Peyer's patch (tissue), 4 donors: ENCODE data around the gene B4GALNT1.

Experiments
- CTCF ChIP-seq, 6 experiments: fragments of 450-650 bp in 4 of 6; fragments of 200-600 bp in 2 of 6; sonication (generic) in 1 of 6; IDR thresholded peaks; one replicate each; pipeline ENCODE4 v1.5.1; 2017 to 2019; ENCODE audit warnings: antibody characterized with exemption in 6 of 6, mild to moderate bottlenecking in 3 of 6, moderate library complexity in 1 of 6
- POLR2A ChIP-seq, 2 donors: fragments of 450-650 bp; IDR thresholded peaks; one replicate each; pipeline ENCODE4 v1.5.1; 2017; ENCODE audit warnings: antibody characterized with exemption in 2 of 2, mild to moderate bottlenecking in 2 of 2, moderate library complexity in 2 of 2

- TF ChIP-seq CTCF (IDR thresholded peaks at IDR 0.05) (no peak), POLR2A (IDR thresholded peaks at IDR 0.05) (no peak)
Observed at GRCh38 chr12:57603324-57603723, 29.7 kb downstream of the B4GALNT1 start.
